ENCODE results near the gene PPP1CC.
"Not testable (repeated sequence)": the region's sequence is repeated elsewhere in the genome, so short reads cannot be mapped to it uniquely, and the experiment has no call there.

GRCh38 chr12:110737016-110737415 lies 5.7 kb downstream of the PPP1CC start:
- TF ChIP-seq CTCF, POLR2A (IDR thresholded peaks at IDR 0.05): not testable (repeated sequence)

Measured in testis (tissue), 2 donors.